Lung (tissue), 12 donors: ENCODE data around the gene CST8. TPM values are rescaled to one million over a fixed set of nuclear protein-coding genes. Genes with fewer than 3 reads are reported as not detected.

ENCODE experiments used
- ATAC-seq: fragments of 200-7000 bp; cut with Tn5 transposase; one replicate; pipeline ENCODE4 v1.9.1; 2020; ENCODE audit warnings: moderate number of reproducible peaks; ENCODE audit not compliant: insufficient read depth, low FRiP score
- DNase-seq, 3 donors: peaks; one replicate each; pipeline ENCODE4 v3.0.0-alpha.2; 2013 to 2017
- H3K27ac ChIP-seq, 2 donors: one replicate each; pipeline ENCODE4 v1.5.1; 2013; ENCODE audit warnings: mild to moderate bottlenecking in 2 of 2, moderate library complexity in 2 of 2, control low read depth in 1 of 2, inconsistent platforms in 1 of 2, low read depth in 1 of 2, low read length in 1 of 2
- H3K27me3 ChIP-seq, 3 donors: one replicate each; pipeline ENCODE4 v1.5.1; 2013; ENCODE audit warnings: low read length in 2 of 3; ENCODE audit not compliant: control insufficient read depth in 3 of 3, insufficient read depth in 3 of 3
- H3K36me3 ChIP-seq, 4 donors: one replicate each; pipeline ENCODE4 v1.5.1; 2013; ENCODE audit warnings: low read length in 4 of 4, mild to moderate bottlenecking in 1 of 4, moderate library complexity in 1 of 4; ENCODE audit not compliant: control insufficient read depth in 4 of 4, insufficient read depth in 4 of 4
- H3K4me1 ChIP-seq, 5 donors: one replicate each; pipeline ENCODE4 v1.5.1; 2013; ENCODE audit warnings: low read length in 5 of 5, mild to moderate bottlenecking in 2 of 5, moderate library complexity in 1 of 5; ENCODE audit not compliant: control insufficient read depth in 5 of 5, insufficient read depth in 5 of 5
- H3K4me3 ChIP-seq: one replicate; pipeline ENCODE4 v1.5.1; 2013; ENCODE audit warnings: mild to moderate bottlenecking, control low read depth, moderate library complexity
- H3K9ac ChIP-seq, 2 donors: one replicate each; pipeline ENCODE4 v1.5.1; 2013; ENCODE audit warnings: low read length in 2 of 2, control low read depth in 1 of 2; ENCODE audit not compliant: insufficient read depth in 1 of 2
- H3K9me3 ChIP-seq, 4 donors: one replicate each; pipeline ENCODE4 v1.5.1; 2013; ENCODE audit warnings: low read length in 3 of 4, mild to moderate bottlenecking in 1 of 4, moderate library complexity in 1 of 4; ENCODE audit not compliant: control insufficient read depth in 4 of 4, insufficient read depth in 3 of 4
- CTCF ChIP-seq: IDR thresholded peaks from 2 replicates; pipeline ENCODE4 v1.5.1; 2012; ENCODE audit warnings: mild to moderate bottlenecking; ENCODE audit errors: control extremely low read depth, extremely low read depth
- WGBS, 2 donors: extraction: QIAGEN DNeasy Blood & Tissue Kit; methylation state at CpG; one replicate each; pipeline ENCODE4 v1.1.7; 2013; 5-methylcytosine and 5-hydroxymethylcytosine counted together
- polyA plus RNA-seq, 2 donors: library from polyadenylated mRNA; stranded (reverse); fragments of 200-250 nt; gene quantifications; one replicate each; pipeline ENCODE4 v1.2.1, GENCODE V29; 2013
- total RNA-seq, 2 donors: library from RNA; depleted of rRNA in 1 of 2; stranded (reverse); fragments of >200 nt in 1 of 2; gene quantifications; one replicate each; pipeline ENCODE4 v1.2.1, GENCODE V29; 2014 to 2021
- donor health status: control.
- donor health status: control.
- donor health status: Bipolar disorder and iron deficiency.
- donor health status: healthy.
- donor health status: DM: yes; HTN: yes; CAD: no.

CST8 gene
- total and polyA plus RNA-seq, 4 donors, result not detected

GRCh38 chr20:23528867-23529431 is 38.0 kb downstream of the CST8 start:
- no peak overlapping the region for H3K9ac ChIP-seq
- H3K27me3 ChIP-seq, result no peaks in the 10 kb centered on the region
- TF ChIP-seq CTCF, result no peak
- no peaks in the 10 kb centered on the region for H3K36me3 ChIP-seq
- no peak overlapping the region for H3K4me3 ChIP-seq
- no peaks in the 10 kb centered on the region for H3K4me1 ChIP-seq
- no peak overlapping the region for H3K27ac ChIP-seq
- WGBS, 2 donors, result 63 to 75% methylated on average over 1 of the region's 1 CpG
- no peak for DNase-seq
- H3K9me3 ChIP-seq, result peaks cover 0 to 2% (median 0%) of the 10 kb centered on the region in 4 donors
- ATAC-seq, result no peak

DNA sequence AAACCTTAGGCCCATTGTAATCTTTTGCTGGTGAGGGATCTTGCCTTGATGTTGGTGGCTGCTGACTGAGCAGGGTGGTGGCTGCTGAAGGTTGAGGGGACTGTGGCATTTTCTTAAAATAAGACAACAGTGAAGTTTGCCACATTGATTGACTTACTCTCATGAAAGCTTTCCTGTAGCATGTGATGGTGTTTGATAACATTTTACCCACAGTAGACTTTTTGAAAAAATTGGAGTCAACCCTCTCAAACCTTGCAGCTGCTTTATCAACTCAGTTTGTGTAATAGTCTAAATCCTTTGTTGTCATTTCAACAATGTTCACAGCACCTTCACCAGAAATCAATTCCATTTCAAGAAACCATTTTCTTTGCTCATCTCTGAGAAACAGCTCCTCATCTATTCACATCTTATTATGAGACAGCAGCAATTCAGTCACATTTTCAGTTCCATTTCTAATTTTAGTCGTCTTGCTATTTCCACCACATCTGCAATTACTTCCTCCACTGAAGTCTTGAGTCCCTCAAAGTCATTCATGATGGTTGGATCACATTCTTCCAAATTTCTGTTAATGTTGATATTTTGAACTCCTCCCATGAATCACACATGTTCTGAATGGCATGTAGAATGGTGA is 40.1 kb downstream of the CST8 start:
- Histone ChIP-seq H3K27ac (no peak overlapping the region), H3K27me3 (no peaks in the 10 kb centered on the region), H3K9me3 (peaks cover 0 to 2% (median 0%) of the 10 kb centered on the region in 4 donors), H3K4me3 (no peak overlapping the region), H3K9ac (no peak overlapping the region), H3K4me1 (no peaks in the 10 kb centered on the region), H3K36me3 (no peaks in the 10 kb centered on the region)
- no peak for ATAC-seq
- TF ChIP-seq CTCF, result no peak
- no peak for DNase-seq
- 33 to 54% methylated on average over 1 of the region's 1 CpG for WGBS, 2 donors

GRCh38 chr20:23532533-23532932 is 41.6 kb downstream of the CST8 start:
- no peak for ATAC-seq
- no peak overlapping the region for H3K9ac ChIP-seq
- DNase-seq, result no peak
- no peaks in the 10 kb centered on the region for H3K27me3 ChIP-seq
- H3K4me3 ChIP-seq, result no peak overlapping the region
- H3K4me1 ChIP-seq, result no peaks in the 10 kb centered on the region
- no peak overlapping the region for H3K27ac ChIP-seq
- 65 to 81% methylated on average over 1 of the region's 1 CpG for WGBS, 2 donors
- H3K9me3 ChIP-seq, result peaks cover 0 to 2% (median 0%) of the 10 kb centered on the region in 4 donors
- H3K36me3 ChIP-seq, result no peaks in the 10 kb centered on the region
- no peak for TF ChIP-seq CTCF
